Memory B cell (primary cell): Measurements from ENCODE around the gene SCNM1.

Experiments used
- ATAC-seq: fragments of 150-1000 bp; cut with Tn5 transposase; 2 replicates; pipeline ENCODE4 v1.10.0; 2021; ENCODE audit warnings: low read depth, mild to moderate bottlenecking, moderate library complexity
- DNase-seq, 2 donors: peaks; one replicate each; pipeline ENCODE4 v3.0.0; 2022; ENCODE audit warnings: low spot score in 2 of 2
- H3K27ac Mint-ChIP-seq: one replicate; pipeline ENCODE4 v1.8.0; 2022; ENCODE audit warnings: mild to moderate bottlenecking, moderate library complexity, mixed read lengths
- H3K27me3 Mint-ChIP-seq: one replicate; pipeline ENCODE4 v1.8.0; 2022; ENCODE audit warnings: mixed read lengths
- H3K36me3 Mint-ChIP-seq: one replicate; pipeline ENCODE4 v1.8.0; 2022; ENCODE audit warnings: mild to moderate bottlenecking, mixed read lengths
- H3K4me1 Mint-ChIP-seq: one replicate; pipeline ENCODE4 v1.8.0; 2022; ENCODE audit warnings: mixed read lengths
- H3K4me3 Mint-ChIP-seq: one replicate; pipeline ENCODE4 v1.8.0; 2022; ENCODE audit warnings: mild to moderate bottlenecking, moderate library complexity, mixed read lengths
- H3K9me3 Mint-ChIP-seq: one replicate; pipeline ENCODE4 v1.8.0; 2022; ENCODE audit warnings: mixed read lengths

Gene SCNM1

GRCh38 chr1:151165738-151166504, at the start of gene SCNM1, which contains the start of gene LYSMD1:
Gene SCNM1, plus strand, starts transcription at chr1:151166144. Its CDS starts 9 bp downstream, at chr1:151166153.
Gene LYSMD1, minus strand, starts transcription at chr1:151165902. Its CDS starts 644 bp downstream, at chr1:151165258.
- Mint-ChIP-seq H3K4me3 (peak within 1 kb of the TSS; percentile 95), H3K9me3 (no peaks in the 10 kb centered on the region), H3K4me1 (peaks cover 21% of the 10 kb centered on the region), H3K36me3 (peaks cover 20% of the 10 kb centered on the region), H3K27me3 (no peaks in the 10 kb centered on the region), H3K27ac (peak within 1 kb of the TSS; percentile 84)
- DNase-seq = peak; percentile 86 to 93
- peak; percentile 96 for ATAC-seq

GRCh38 chr1:151124763-151125403, 41.1 kb upstream of the SCNM1 start:
- peaks cover 21% of the 10 kb centered on the region for H3K36me3 Mint-ChIP-seq
- H3K9me3 Mint-ChIP-seq = no peaks in the 10 kb centered on the region
- DNase-seq (no peak), ATAC-seq (no peak)
- H3K4me3 Mint-ChIP-seq = no peak overlapping the region
- no peaks in the 10 kb centered on the region for H3K4me1 Mint-ChIP-seq
- no peaks in the 10 kb centered on the region for H3K27me3 Mint-ChIP-seq
- H3K27ac Mint-ChIP-seq = no peak overlapping the region

- H3K27me3 Mint-ChIP-seq = no peaks in the 10 kb centered on the region
- no peak for ATAC-seq
- no peak overlapping the region for H3K27ac Mint-ChIP-seq
- no peak for DNase-seq
- H3K36me3 Mint-ChIP-seq = peaks cover 11% of the 10 kb centered on the region
- H3K4me1 Mint-ChIP-seq = peaks cover 8% of the 10 kb centered on the region
- no peak overlapping the region for H3K4me3 Mint-ChIP-seq
- no peaks in the 10 kb centered on the region for H3K9me3 Mint-ChIP-seq
Observed at GRCh38 chr1:151128800-151129199, 37.1 kb upstream of the SCNM1 start.

- H3K4me3 Mint-ChIP-seq = peak overlapping the region; percentile 84
- no peaks in the 10 kb centered on the region for H3K27me3 Mint-ChIP-seq
- DNase-seq (peak; percentile 58 to 67), ATAC-seq (peak; percentile 98)
- no peak overlapping the region for H3K27ac Mint-ChIP-seq
- no peaks in the 10 kb centered on the region for H3K9me3 Mint-ChIP-seq
- peaks cover 8% of the 10 kb centered on the region for H3K4me1 Mint-ChIP-seq
- H3K36me3 Mint-ChIP-seq = peaks cover 2% of the 10 kb centered on the region
Observed at GRCh38 chr1:151130987-151131586, 34.9 kb upstream of the SCNM1 start.

- Mint-ChIP-seq H3K27me3 (no peaks in the 10 kb centered on the region), H3K36me3 (peaks cover 2% of the 10 kb centered on the region), H3K4me1 (peaks cover 8% of the 10 kb centered on the region), H3K9me3 (no peaks in the 10 kb centered on the region), H3K4me3 (peak overlapping the region; percentile 84), H3K27ac (peak overlapping the region; percentile 47)
- DNase-seq (no peak), ATAC-seq (no peak)
Observed at GRCh38 chr1:151131701-151132334, 34.1 kb upstream of the SCNM1 start.

- Mint-ChIP-seq H3K27me3 (no peaks in the 10 kb centered on the region), H3K36me3 (peaks cover 2% of the 10 kb centered on the region), H3K4me3 (peak overlapping the region; percentile 49), H3K27ac (peak overlapping the region; percentile 47), H3K9me3 (no peaks in the 10 kb centered on the region), H3K4me1 (peaks cover 8% of the 10 kb centered on the region)
- no peak for DNase-seq
- ATAC-seq = no peak
Observed at GRCh38 chr1:151132335-151133017, 33.5 kb upstream of the SCNM1 start.

- Mint-ChIP-seq H3K9me3 (no peaks in the 10 kb centered on the region), H3K27me3 (no peaks in the 10 kb centered on the region), H3K4me1 (peaks cover 8% of the 10 kb centered on the region), H3K36me3 (peaks cover 2% of the 10 kb centered on the region), H3K27ac (no peak overlapping the region), H3K4me3 (no peak overlapping the region)
- no peak for ATAC-seq
- no peak for DNase-seq
Observed at GRCh38 chr1:151133018-151133806, 32.7 kb upstream of the SCNM1 start.

GRCh38 chr1:151134396-151134795, 31.5 kb upstream of the SCNM1 start:
- H3K4me1 Mint-ChIP-seq = peaks cover 8% of the 10 kb centered on the region
- no peak overlapping the region for H3K27ac Mint-ChIP-seq
- no peaks in the 10 kb centered on the region for H3K27me3 Mint-ChIP-seq
- H3K36me3 Mint-ChIP-seq = no peaks in the 10 kb centered on the region
- DNase-seq (no peak), ATAC-seq (no peak)
- no peak overlapping the region for H3K4me3 Mint-ChIP-seq
- no peaks in the 10 kb centered on the region for H3K9me3 Mint-ChIP-seq

- Mint-ChIP-seq H3K27ac (no peak overlapping the region), H3K4me3 (no peak overlapping the region), H3K9me3 (no peaks in the 10 kb centered on the region)
Observed at GRCh38 chr1:151134991-151135390, 31.0 kb upstream of the SCNM1 start.

GRCh38 chr1:151135433-151136385, 30.2 kb upstream of the SCNM1 start:
- DNase-seq = no peak
- Mint-ChIP-seq H3K27me3 (no peaks in the 10 kb centered on the region), H3K27ac (no peak overlapping the region), H3K9me3 (no peaks in the 10 kb centered on the region), H3K36me3 (no peaks in the 10 kb centered on the region), H3K4me3 (no peak overlapping the region), H3K4me1 (peaks cover 7% of the 10 kb centered on the region)
- no peak for ATAC-seq

More at GRCh38 chr1:151134991-151135390, 31.0 kb upstream of the SCNM1 start:
- Mint-ChIP-seq H3K4me1 (peaks cover 8% of the 10 kb centered on the region), H3K27me3 (no peaks in the 10 kb centered on the region), H3K36me3 (no peaks in the 10 kb centered on the region)
- no peak for ATAC-seq
- DNase-seq = no peak

- no peaks in the 10 kb centered on the region for H3K36me3 Mint-ChIP-seq
- no peak overlapping the region for H3K4me3 Mint-ChIP-seq
- peaks cover 3% of the 10 kb centered on the region for H3K4me1 Mint-ChIP-seq
- no peak for ATAC-seq
- no peak for DNase-seq
- H3K9me3 Mint-ChIP-seq = no peaks in the 10 kb centered on the region
- no peaks in the 10 kb centered on the region for H3K27me3 Mint-ChIP-seq
- H3K27ac Mint-ChIP-seq = no peak overlapping the region
Observed at GRCh38 chr1:151137789-151138188, 28.2 kb upstream of the SCNM1 start.

GRCh38 chr1:151142411-151143056, 23.4 kb upstream of the SCNM1 start:
- peaks cover 18% of the 10 kb centered on the region for H3K4me1 Mint-ChIP-seq
- DNase-seq = no peak
- peaks cover 5% of the 10 kb centered on the region for H3K27me3 Mint-ChIP-seq
- no peak overlapping the region for H3K27ac Mint-ChIP-seq
- H3K9me3 Mint-ChIP-seq = no peaks in the 10 kb centered on the region
- no peak for ATAC-seq
- no peaks in the 10 kb centered on the region for H3K36me3 Mint-ChIP-seq
- H3K4me3 Mint-ChIP-seq = no peak overlapping the region
